ENCODE data around the gene CLCN2.
A peak's percentile ranks its signal among the peaks of the same experiment; 100 is the strongest.

The CLCN2 gene

GRCh38 chr3:184380185-184380626 lies 18.8 kb upstream of the CLCN2 start:
- DNase-seq, result peak; percentile 16

DNA sequence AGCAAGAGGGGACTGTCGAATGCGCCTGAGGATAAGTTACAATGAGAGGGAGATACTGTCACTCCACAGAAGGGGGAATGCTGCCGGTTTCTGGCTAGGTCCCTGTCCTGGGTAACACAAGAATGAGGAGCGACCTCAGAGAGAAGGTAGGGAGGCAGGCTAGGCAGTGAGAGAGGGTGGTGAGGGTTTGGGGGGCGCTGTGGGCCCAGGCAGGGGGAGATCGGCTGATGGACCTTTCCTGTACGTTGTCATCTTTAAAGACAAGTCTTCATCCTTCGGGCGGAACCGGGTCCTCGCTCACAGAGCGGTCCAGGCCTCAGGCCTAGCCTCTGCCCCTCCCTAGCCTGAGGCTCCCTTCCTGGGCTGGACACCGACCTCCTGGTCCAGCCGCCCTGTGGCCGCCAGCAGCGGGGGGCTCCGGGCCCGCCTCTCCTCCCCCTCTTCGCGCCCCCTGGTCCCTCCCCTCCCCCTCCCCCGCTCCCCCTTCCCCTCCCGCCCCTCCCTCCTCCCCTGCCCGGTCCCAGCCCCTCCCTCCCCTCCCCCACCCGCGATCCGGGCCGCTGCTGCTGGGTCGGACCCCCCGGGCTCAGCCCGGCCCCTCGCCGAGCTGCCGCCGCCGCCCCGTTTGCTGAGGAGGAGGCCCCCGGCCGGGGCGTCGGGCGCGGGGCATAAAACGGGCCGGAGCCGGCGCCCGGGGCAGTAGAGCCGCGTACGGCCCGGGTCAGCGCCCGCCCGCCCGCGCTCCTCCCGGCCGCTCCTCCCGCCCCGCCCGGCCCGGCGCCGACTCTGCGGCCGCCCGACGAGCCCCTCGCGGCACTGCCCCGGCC lies 18.2 kb upstream of the CLCN2 start, which contains the start of gene CHRD:
TSS of gene CHRD (plus strand) at position 697 of the 827 bp plus-strand sequence. CDS start 265 bp downstream, outside the sequence.
- no peak for DNase-seq

DNA sequence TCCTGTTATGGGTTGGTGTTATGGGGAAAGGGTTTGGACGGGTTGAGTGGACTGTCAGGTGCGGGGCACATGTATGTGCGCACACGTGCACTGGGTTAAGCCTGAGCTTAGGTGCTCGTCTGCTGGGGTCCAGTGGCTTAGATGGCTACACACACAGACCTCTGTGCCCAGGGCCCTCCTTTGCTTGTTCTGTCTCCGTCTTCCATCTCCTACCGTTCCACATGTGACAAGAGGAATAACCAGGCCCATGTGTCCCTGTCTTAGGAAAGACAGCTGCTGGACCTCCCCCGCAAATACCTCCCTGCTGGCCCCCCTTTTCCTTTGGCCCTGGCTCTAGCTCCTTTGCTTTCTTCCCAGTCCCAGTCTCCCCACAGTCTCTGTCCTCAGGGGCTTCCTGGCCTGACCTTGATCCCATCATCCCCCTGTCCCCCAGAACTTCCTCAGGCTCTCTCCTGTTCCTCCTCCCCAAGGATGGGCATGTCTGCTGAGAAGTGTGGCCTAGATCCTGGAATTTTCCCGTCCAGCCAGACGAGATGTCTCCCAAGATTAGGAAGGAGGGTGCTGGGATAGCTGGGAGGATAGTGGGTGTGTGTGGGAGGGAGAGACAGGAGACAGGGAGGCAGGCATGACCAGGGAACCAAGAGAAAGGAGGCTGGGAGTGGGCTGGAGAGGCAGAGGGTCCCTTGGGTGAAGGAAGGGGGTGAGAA lies 17.4 kb upstream of the CLCN2 start:
- no peak for DNase-seq

DNA sequence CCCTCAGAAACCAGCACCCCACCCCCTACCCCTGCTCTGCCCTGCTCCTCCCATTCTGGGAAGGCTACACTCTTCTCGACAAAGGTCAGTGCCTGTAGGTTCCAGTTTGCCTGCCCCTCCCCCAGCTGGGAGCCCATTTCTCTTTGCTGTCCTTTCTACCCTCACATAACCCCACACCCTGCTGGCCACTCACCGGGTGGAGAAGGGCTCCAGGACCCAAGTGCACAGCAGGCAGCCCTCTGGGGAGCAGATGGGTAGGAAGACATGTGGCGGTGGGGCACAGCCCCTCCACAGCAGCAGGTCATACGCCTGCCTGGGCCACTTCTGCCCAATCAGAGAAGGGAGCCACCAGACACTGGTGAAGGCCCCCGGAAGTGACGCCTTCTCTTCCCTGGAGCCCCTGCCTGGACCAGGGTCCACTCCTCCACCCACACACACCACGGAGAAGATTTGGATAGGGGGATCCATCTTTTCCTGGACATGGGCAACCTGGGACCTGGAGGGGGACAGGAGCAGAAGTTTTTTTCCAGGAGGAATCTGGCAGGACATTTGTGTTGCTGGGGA lies 16.6 kb upstream of the CLCN2 start, which contains the start of gene THPO:
TSS of gene THPO (minus strand) at position 326 of the 564 bp plus-strand sequence. CDS start 1,948 bp downstream, outside the sequence.
- no peak for DNase-seq

GRCh38 chr3:184377374-184377773 lies 16.0 kb upstream of the CLCN2 start:
- DNase-seq, result no peak

DNA sequence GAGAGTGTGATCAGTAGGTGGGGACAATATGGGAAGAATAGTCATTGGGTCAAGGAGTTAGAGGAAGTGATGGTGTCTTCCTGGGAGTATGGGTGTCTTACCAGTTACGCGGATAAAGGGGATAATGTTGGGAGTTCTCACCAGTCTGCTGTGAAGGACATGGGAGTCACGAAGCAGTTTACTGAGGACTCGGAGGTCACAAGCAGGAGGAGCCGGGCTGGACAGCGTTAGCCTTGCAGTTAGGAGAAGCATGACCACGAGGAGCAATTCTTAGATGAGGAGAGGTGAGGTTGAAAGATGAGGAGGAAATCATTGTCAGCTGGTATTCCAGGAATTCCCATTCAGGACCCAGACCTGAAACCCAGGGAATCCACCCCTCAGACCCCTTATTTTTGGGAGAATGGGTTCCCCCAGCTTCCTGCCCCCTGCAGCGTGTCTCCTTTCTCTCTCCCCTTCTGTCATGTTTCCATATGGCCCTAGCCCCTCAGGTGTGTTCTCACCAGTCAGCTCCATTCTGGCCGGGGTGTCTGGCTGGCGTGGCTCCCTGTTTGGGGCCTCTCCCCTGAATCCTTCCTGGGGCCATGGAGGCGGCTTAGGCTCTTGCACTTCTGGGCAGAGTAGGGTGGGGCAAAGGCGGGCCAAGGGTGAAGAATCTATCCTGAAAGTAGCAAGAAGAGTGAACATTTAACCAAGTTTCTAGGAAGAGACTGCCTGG lies 14.5 kb upstream of the CLCN2 start:
- no peak for DNase-seq

DNA sequence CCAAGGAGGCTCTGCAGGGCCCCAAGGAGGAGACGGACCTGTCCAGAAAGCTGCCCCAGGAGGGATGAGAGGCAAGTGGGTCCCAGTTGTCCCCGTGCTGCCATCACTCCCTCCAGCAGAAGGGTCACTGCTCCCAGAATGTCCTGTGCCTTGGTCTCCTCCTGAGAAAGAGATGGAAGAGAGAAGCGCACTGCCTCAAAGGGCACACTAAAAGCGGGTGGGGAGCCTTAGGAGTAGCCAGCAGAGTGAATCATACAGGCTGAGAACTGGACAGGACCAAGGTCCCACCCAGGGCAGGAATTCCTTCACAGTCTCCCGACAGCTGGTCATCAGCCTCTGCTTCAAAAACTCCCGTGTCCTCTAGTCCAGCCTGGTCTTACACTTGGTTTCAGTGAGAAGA lies 12.0 kb upstream of the CLCN2 start:
- DNase-seq, result no peak

DNA sequence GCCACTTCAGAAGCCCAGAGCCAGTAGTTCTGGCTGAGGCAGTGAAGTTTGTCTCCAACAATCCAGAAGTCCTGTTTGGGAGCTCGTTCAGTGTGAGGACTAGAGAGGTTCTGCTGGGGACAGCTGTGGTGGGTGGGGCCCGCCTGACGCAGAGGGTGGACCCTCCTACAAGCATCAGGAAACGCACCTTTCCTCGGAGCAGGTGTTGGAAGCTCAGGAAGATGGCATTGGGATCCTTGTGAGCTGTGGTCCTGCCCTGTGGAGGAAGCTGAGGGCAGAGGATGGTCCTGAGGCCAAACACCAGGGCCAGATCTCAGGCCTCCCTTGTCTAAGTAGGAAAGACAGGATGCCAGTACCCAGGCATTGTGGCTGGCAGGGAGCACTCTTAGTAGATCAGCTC lies 11.5 kb upstream of the CLCN2 start:
- no peak for DNase-seq

DNA sequence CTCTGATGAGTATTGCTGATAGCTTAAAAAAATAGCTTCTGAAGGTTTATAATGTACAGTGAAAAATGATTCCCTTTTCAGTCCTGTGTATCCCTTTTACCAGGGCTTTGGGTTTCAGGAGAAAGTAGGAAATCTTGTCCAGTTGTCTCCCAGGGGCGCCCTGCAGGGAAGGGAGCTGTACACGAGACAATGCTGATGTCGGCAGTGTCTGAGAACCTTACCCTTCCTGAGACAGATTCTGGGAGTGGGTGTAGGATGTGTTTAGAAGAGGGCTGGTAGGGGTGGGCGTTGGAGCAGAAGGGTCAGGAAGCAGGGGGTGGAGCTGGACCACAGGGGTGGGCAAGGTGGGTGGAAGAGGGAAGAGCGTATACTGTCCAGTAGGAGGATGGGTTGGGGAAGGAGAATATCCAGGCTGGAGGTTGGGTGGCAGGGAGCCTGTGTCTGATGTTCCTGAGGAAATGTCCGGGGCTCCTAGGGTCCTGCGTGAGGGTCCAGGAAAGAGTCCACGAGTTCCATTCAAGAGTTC lies 11.0 kb upstream of the CLCN2 start:
- no peak for DNase-seq

DNA sequence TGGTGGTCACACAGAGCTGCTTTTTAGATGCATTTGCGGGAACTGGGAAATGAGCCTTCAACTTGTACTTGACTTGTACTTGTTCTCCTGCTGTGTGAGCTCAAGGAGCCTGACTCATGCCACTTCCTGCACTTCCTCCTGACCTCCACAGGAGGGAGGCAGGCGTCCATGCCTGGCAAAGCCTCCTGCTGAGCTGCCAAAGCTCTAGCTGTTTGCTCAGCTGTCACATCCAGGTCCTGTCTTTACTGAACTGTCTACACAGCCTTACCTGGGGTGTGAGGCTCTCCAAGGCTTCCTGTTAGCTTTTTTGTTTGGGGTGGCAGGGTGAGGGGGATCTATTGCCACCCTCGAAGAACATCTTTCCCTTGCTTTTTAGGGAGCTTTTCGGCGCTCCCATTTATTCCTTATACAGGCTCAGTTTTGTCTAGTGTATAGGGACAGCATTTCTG lies 10.2 kb upstream of the CLCN2 start:
- DNase-seq, result peak; percentile 83

DNA sequence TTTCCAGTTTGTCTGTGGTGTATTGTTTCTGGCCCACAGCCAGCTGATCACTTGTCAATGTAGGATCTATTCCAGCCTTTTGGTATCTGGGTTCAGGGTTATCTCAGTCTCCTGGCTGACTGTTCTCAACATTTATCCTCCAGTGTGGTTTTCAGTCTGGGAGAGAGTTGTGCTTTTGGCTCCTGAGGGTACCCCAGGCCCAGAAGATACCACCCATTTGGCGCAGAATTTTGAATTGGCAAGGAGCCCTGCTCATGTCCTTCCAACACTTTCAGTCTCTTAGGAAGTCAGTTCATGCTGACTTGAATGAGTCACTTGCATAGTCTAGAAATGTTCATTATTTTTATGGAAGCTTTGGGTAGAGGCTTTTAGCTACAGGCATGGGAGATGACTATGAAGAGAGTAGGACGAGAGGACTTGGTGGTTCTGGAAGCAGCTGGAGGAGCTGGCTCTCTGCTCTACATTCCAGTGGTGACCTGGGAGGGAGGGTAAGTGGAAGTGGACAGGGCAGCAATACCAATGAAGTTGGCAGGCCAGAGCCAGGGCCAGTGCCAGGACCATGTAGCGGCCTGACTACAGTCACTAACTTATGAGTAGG lies 7.3 kb upstream of the CLCN2 start:
- DNase-seq, result no peak

DNA sequence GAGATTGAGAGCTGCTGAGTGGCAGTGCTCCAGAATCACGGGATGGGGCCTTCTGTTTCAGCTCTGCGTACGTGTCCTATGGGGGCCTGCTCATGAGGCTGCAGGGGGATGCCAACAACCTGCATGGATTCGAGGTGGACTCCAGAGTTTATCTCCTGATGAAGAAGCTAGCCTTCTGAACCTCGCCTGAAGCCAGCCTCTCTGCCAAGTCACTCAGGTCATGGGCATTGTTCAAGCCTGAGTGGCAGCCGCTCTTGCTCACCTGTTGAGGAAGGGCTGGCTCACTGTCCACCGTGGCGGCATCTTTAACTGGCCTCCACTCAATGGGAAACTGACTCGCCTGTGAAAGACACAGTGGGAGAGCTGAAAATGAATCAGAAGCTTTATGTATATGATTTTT lies 6.7 kb upstream of the CLCN2 start:
- DNase-seq, result no peak

DNA sequence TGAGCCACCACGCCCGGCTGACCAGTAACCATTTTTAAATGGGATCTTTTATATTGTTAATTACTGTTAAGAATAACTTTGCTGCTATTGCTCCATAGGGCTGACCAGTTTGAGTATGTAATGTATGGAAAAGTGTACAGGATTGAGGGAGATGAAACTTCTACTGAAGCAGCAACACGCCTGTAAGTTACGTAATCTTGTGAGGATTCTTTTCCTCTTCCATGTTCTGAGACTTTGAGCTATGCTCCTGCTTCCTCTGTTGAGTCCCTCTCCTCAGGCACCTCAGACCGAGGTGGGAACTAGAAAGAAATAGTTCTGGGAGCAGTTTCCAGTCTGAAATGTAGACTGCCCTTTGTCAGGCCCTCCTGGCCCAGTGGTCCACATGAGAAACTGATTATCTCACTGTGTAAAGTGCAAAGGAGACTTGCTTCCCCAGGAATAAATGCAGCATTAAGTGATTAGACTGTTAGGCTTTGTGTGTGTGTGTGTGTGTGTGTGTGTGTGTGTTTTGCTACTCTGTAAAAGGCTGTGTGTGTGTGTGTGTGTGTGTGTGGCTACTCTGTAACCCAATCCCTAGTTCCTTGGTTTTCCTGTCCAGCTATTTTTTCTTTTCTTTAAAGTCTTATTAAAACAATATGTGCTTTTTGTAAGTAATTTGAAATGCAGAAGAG lies 5.3 kb upstream of the CLCN2 start:
- DNase-seq, result no peak

DNA sequence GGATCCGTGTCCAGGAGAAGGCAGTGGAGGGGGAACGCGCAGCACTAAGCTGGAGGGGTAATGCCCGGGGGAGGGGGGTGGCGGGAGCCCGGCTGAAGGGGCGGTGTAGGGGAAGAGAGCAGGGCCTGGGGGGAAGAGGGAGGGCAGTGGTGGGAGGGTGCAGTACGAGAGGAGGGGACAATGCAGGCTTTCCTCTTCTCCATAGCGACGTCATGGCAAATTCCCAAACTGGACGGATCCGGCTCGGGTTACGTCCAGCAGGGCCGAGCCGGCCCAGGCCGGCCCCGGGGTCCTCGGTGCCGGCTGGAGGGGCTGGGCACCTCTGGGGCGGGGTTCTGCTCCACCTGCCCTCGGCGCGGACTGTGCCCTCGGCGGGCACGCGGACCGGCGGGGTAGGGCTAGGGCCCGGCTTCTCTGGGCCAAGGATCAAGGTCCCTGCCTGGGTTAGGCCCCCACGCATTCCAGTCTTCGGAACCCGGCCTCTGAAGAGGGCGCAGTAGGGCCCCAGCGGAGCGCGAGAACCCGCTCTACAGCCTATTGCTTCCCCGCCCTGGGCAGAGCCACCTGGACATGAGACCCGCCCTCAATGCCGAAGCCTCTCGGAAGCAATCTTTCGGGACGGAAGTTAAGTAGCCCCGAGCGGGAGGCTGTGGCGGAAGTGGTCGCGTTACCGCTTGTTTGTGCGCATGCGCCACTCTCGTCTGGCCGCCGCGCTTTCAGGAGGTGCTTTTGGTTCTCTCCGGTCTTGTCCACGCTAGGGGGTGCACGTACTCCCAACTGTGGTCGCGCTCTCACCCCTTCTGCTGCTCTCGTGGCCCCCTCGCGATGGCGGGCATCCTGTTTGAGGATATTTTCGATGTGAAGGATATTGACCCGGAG lies 1.5 kb upstream of the CLCN2 start:
- peak; percentile 98 for DNase-seq

DNA sequence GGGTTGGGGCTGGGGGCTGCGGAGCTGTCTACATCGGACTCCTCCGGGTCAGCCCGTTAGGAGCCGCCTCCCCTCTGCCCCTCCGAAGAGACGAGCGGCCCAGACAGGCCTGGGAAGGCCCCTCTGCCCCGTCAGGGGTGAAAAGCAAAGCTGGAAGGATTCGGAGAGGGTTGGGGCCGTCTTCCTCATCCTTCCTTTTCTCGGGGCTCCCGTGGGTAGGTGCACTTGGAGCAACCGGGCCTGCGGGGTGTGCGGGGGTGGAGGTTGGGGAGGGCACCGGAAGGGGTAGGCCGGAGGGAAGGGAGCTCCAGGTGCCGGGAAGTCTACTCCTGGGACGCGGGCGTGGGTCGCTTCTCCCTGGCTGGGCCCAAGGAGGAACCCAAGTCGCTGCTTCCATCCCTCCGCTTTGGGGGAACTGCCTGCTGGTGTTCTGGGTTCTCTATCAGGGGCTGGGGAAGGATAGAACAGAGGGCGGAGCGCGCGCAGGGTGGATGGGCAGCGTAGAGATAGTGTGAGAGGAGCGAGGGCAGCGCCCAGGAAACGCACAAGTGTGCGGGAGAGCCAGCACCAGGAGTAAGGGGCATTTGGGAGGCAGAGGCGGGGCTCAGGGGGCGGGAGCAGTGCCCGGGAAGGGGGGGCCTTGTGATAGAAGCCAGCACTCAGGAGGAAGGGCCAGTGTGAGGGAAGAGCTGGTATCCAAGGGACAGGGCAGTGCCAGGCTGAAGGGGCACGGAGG lies 695 bp upstream of the CLCN2 start:
- DNase-seq, result peak; percentile 73

DNA sequence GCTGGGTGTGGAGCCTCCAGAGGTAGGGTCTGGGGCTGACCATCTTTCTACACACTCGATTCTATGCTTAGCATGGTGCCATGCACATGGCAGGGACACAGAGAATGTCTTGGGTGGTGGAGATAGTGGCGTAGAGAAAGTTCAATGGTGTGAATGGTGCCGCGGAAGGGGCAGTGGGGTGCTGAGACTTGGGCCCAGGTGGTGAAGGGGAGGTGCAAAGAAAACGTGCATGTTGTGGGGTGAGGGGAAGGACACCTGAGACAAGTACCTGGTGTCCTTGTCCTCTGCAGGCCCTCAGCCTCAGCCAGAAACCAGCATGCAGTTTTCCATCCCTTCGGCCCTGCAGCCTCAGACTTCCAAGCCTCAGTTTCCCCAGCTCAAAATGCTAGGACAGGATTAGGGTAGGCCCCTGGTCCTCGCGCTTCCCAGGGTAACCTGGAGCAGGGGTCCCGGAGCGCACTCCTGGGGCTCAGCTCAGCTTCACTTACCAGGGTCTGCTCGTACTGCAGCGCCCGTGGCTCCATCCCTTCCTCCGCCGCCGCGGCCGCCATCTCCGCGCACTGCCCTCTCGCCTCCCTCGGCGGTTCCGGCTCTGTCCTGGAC lies 375 bp downstream of the CLCN2 start:
- DNase-seq, result peak; percentile 46

- no peak for DNase-seq
Measured at GRCh38 chr3:184360070-184360928, 1.1 kb downstream of the CLCN2 start.

- no peak for DNase-seq
Measured at GRCh38 chr3:184359610-184360009, 1.8 kb downstream of the CLCN2 start.
